Measurements from ENCODE around the gene UVRAG.

GRCh38 chr11:76166314-76166713 lies 351.3 kb downstream of the UVRAG start:
- TF ChIP-seq CTCF (optimal IDR thresholded peaks at IDR 0.05 in 1 of 3, IDR thresholded peaks at IDR 0.05 in 1 of 3, conservative IDR thresholded peaks at IDR 0.05 in 1 of 3; ENCODE audit: extremely low read depth in 1 of 3, insufficient read depth in 2 of 3, low read length in 3 of 3) = no peak
- no peak for TF ChIP-seq EZH2 (IDR thresholded peaks at IDR 0.05; ENCODE audit: low read length)
